T follicular helper cell (primary cell): Measurements from ENCODE around the gene ABHD5.

Source experiments
- DNase-seq: peaks from one replicate; pipeline ENCODE4 v3.0.0-alpha.2; 2020; ENCODE audit warnings: low read depth

Gene ABHD5

DNA sequence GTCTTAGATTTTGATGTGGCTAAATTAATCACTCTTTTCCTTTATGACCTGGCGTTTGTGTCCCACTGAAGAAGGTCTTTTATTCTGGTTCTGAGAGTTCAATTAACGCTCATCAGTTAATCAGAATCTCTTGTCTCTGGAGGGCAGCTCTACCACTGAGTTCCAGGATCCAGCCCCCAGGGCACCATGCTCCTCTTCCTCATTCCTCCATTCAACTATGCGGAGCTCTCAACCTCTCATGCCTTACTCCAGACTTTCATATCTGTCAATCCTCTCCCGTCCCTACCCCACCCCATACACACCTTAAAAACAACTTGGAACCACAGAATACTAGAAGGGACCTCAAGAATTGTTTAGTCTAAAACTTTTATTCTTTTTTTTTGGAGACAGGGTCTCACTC is 4.8 kb upstream of the ABHD5 start:
- no peak for DNase-seq

DNA sequence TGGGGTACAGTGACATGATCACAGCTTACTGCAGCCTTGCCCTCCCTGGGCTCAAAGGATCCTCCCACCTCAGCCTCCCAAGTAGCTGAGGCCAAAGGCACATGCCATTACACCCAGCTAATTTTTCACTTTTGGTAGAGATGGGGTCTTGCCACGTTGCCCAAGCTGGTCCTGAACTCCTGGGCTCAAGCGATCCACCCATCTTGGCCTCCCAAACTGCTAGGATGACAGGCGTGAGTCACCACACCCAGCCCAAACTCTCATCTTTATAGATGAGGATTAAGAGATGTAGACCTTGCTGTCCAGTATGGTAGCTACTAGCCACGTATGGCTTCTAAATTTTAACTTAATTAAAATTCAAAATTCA is 4.4 kb upstream of the ABHD5 start:
- DNase-seq = no peak

DNA sequence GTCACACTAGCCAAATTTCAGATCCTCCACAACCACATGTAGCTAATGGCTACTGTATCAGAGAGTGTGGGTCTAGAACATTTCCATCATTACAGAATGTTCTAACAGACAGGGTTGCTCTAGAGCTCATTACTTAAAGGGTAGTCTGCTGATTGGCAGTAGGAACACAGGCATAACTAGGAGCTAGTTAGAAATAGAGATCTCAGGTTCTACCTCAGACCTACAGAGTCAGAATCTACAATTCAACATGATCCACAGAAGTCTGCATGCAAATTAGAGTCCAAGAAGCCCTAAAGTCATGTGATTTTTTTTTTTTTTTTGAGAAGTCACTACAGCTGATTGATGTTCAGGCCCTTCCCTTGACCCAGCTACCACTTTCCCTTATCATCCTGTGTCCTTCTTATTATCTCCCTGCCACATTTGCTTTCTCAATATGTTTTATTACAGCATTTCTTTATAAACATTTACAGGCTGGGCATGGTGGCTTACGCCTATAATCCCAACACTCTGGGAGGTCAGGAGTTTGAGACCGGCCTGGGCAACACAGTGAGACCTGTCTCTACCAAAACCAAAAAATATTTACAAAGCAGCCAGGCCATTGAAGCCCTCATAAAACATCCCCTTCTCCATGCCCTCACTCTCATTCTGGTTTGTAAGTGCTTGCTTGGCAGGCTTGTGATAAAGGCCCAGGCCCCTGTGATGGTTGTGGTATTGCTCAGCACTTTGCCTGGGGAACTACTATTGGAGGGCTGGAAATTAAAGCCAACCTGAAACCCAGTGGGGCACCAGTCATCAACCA is 3.8 kb upstream of the ABHD5 start:
- no peak for DNase-seq

DNA sequence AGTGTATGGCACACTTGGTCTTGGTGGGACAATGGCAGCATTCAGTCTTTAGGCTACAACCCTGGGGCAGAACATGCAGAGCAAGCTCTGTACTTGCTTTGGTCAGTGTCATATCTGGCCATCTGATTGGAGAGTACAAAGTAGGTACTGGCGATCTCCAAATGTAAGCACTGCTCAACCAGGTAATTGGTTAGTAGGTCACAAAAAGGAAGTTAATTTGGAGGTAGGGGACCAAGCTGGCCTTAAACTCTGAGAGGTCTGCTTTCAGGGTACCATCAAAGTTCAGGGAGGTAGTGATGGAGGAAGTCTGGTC is 3.3 kb upstream of the ABHD5 start:
- DNase-seq = no peak

DNA sequence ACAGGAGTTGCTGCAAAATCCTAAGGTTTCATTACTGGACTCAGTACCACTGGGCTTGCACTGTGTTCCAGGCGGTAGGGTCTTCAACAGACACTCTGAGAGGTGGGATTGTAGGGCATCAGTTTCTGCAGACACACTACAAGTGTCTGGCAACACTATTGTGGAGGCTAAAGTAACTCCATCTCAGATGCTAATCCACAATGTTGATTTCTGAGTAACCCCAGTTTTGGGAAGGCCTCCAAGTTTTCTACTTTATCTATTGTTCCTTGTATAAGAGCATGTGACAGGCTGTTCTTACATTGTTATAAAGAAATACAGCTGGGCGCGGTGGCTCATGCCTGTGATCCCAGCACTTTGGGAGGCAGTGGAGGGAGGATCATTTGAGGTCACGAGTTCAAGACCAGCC is 2.5 kb upstream of the ABHD5 start:
- DNase-seq = no peak

DNA sequence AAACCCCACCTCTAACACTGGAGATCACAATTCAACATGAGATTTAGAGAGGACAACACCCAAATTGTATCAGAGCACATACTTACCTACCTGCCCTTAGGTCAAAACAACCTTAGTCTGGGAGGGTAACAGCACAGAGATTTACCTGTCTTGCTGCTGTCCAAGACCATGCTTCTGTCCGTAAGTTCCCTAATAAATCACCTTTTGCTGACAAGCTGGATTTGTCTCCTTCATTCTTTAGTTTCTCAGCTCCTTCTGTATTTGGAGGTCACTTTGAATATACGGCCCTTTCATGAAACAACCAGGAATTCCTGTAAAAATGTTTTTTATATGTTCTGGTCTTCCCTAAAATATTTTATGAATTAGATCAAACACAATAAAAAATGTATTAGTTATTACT is 1.6 kb upstream of the ABHD5 start:
- DNase-seq = no peak

DNA sequence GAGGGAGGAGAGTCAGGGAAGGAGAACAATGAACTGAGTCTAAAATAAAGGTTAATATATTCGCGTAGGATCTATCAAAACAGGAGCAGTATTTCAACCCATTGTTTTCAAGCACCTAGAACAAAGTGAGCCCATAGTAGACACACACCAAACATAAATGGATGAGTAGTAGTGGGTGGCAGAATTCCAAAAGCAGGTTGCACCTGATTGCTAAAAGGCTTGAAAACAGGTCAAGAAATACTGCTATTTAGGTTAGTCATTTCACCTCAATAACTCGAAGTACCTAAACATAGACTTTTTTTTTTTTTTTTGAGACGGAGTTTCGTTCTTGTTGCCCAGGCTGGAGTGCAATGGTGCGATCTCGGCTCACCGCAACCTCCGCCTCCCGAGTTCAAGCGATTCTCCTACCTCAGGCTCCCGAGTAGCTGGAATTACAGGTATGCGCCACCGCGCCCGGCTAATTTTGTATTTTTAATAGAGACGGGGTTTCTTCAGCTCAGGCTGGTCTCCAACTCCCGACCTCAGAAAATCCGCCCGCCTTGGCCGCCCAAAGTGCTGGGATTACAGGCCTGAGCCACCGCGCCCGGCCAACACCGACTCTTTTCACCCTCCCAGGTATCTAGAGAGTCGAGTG is 855 bp upstream of the ABHD5 start:
- DNase-seq = no peak

DNA sequence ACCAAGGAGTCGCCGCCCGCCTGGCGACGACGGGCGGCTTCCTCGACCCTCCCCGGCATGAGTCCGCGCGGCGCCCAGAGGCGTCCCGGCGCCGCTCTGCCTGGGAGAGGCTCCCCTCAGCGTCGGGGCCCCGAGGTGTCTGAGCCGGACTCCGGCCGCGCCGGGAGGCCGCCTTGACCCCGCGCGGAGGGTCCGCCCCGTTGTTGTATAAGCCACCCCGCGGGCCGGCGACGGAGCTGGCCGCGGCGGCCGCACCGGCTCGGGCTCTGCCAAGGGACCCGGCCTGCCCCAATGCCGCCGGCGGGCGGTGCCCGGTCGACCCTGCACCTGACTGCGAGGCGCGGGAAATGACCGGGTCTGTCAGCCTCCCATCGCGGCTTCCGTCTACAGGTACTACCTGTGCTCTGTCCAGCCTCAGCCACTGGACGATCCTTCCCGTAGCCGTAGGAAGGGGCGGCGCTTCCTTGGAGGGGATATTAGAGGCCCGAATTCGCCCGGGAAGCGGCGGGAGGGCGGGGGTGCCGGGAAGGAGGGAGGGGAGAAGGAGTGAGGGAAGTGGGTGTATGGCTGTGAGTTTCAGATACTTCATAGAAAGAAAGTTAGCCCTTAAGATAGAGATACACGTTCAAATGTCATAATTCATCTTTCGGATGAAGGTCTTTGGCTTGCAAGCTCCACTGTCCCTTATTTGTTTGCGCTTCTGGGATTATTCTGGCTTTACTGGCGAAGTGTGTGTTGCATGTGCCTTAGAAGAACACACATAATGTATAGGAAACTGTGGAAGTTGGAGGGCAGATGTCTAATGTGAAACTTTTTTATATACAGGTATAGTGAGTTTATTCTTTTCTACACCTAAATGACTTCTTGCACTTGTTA is 620 bp downstream of the ABHD5 start:
- DNase-seq = peak; percentile 8

DNA sequence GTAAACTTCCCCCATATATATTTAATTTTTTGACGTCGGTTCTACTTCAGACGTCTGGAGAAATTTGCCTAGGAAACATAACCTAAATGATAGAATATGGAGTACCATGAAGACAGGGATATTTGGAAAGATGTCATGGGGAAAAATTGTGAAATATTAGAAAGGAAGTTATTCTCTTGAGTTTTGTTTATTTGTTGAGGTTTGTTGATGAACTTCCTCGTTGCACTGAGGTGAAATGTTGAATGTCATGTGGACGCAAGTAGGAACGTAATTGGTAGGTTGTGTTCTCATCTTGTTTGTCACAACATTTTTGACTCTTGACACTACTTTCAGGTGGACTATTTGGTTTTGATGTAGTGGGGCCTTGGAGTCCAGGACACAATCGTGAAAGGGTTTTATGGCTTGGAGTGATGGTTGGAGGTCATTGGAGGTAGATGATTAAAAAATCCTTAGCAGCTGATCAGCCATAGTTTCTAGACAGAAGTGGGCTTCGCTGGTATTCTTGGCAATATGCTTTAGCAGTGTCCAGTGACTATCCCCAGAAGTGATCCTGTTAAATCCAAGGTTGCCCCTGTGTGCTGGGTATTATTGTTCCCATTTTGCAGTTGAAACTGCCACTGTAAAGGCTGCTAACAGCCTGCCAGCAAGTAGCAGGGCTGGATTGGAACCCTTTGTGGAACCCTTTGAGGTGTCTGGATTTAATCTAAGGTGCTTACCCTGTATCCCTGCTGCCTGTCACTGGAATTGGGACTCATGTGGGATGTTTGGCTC is 1.5 kb downstream of the ABHD5 start:
- DNase-seq = no peak

DNA sequence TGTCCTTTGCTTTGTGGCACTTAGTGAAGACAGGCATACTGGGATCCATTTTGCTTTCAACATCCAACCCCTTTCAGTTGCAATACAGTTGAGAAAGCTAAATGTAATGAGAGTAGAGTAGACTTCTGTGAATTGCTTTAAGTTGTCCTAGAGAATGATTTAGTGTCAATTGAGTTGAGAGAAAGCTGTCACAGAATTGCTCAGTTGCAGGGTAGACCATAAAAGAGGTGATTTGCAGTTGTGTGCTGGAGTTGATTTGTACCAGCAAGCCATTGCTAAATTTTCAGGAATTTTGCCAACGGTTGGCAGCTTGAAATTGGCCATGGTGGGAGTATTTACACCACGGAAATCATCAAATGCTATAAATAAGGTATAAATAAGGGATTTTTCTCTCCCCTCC is 2.2 kb downstream of the ABHD5 start:
- no peak for DNase-seq

DNA sequence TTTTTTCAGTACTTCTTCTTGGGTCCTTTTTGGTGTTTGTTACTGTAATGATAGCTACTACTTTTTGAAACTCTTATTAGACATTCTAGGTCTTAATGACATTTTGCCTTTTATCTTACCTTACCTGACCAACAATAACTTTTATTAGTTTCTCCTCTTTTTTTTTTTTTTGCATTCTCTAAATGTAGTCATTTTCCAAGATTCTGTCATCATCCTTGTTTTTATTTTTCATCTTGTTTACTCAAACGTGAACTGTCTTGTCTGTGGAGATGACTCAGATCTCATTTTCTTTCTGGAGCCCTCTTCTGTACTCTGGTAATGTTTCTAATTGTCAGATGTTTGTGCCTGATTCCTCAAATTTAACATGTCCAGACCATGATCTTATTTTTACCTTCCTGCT is 2.9 kb downstream of the ABHD5 start:
- DNase-seq = no peak

DNA sequence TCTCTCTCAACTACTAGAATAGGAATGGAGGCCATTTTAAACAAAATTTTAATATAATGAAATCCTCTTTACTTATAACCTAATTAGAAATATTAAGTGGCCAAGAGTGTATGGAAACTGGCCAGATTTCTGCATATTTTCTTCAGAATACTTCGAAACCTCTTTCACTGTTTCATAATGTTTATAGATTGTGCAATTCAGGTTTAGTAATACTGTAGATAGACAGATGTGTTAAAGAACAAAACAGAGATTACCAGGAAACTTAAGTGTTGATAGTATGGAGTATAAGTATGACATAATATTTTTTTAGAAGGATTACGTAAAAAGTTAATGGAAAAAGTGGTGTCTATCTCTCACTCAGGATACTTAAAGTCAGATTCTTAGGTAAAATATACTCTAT is 4.7 kb downstream of the ABHD5 start:
- DNase-seq = no peak

DNA sequence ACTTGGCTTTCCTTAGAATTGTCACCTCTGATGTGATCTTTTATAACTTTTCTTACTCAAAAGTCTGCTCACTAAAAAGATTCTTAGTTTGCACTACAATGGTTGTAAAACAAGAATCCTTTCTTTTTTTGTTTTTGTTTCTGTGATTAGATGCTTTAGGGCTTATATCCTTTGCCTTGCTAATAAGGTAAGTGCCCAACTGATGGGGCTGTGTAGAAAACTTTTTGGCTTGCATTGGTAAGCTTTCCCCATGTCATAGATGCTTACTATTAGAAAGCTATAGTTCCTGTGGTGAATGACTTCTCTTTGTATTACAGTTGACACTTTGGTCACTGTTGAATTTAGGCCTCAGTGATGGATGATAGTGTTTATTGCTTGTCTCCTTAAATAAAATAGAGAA is 5.1 kb downstream of the ABHD5 start:
- no peak for DNase-seq

DNA sequence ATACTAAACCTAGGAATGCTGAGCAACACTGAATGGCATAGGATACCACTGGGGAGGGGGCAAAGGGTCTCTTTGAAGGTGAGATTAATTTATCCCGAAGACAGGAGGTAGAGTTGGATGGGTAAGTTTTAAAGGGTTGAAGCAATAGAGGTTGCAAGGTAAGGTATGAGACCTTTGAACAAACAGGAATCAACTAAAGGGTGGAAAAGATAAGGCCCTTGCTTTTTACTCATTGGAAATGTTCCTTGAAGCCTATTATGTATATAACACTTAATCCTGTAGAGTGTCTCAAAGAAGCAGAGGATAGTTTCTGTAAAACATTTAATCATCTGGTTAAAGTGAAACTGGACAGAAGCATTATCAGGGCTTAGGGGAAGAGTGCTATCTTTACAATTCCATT is 5.7 kb downstream of the ABHD5 start:
- no peak for DNase-seq

DNA sequence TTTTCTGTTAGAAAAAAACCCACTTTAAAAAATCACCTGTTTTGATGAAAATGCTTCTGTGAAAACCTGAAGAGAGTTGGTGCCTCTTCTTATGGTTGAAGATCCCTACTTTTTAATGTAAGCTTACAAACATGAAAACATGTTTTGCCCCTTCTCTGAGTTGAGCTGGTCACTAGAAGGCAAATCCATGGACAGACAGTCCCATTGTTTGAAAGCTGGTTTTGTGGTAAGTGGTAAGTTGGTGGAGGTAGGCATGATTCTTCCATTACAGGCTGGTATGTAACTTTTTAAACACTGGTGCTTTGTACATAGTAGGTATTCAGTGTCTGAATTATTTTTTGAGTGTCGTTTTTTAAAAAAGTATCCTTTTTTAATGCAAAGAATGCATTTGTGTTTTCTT is 6.1 kb downstream of the ABHD5 start:
- no peak for DNase-seq

DNA sequence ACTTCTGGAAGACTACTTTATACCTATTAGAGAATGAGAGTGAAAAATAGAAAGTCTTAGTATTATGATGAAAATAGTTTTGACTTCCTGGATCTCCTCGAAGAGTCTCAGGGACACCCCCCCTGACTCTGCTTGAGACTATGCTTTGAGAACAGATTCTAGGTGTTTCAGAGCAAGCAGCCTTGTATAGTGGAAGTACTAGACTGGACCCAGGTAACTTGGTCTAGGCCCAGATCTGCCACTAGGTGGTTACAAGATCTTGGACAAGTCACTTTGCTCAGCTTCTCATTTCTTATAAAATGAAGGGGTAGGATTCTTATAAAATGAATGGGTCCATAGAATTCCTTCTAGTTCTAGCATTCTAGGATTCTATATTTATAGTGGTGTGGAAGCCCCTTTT is 9.1 kb downstream of the ABHD5 start:
- no peak for DNase-seq

DNA sequence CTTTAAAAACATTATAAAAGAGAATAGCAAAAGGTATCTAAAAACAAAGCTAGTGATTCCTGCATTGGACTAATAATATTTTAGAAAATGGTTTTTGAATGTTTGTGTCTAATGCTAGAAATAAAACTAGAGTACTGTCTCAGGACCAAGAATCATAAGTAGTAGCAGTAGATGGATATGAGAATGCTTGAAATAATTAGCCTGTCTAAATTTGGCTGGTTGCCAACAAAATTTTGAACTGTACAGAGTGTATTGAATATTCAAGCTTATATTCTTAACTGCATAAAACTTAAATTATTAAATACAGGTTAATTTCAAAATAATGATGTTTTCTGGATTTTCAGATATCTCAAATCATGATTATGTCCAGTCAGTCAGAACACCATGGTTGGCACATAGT is 14.0 kb downstream of the ABHD5 start:
- no peak for DNase-seq

DNA sequence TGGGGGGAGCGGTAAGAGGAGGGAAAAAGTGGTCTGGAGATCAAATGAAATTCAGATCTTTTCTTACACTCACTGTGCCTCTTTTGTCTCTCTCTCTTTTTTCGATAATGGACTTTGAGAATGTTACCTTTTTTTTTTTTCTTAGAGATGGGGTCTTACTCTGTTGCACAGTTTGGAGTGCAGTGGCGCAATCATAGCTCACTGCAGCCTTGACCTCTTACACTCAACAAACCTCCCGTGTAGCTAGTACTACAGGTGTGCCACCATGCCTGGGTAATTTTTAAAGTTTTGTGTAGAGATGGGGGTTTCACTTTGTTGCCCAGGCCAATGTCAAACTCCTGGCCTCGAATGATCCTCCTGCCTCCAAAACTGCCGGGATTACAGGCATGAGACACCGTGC is 15.6 kb downstream of the ABHD5 start:
- no peak for DNase-seq

DNA sequence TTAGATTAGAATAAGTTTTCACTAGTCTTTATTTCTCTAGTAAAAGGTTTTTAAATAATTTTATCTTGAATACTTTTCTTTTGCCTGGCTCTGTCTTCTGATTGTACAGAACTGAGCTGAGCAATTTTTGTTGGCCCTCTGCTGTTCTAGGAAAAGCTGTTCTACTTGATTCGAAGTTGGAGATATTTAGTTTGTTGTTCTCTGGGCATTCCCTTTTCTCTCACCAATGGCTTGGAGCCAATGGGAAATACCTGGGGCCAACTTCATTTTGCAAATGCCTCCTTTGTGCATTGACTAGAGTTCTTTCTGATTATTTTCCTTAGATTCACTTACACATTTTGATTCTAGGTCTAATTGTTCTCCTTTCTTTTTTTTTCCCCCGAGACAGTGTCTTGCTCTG is 16.5 kb downstream of the ABHD5 start:
- DNase-seq = no peak

DNA sequence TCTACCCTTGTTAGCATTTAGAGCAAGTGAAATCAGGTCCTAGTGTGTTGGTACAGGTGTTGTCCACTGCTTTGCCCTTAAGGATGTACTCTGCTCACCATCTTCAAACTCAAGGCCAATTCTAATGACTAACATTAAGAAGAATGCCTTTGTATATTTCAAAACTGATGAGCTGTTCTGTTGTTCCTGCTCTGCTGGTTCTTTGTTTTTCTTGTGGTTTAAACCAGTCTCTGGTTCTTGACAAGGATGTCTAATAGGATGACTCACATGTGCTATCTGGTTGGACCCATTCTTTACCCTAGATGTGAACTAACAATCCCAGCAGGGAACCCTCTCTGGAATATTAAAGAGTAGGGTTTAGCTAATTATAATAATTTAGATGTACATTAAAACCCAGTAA is 17.3 kb downstream of the ABHD5 start:
- no peak for DNase-seq

DNA sequence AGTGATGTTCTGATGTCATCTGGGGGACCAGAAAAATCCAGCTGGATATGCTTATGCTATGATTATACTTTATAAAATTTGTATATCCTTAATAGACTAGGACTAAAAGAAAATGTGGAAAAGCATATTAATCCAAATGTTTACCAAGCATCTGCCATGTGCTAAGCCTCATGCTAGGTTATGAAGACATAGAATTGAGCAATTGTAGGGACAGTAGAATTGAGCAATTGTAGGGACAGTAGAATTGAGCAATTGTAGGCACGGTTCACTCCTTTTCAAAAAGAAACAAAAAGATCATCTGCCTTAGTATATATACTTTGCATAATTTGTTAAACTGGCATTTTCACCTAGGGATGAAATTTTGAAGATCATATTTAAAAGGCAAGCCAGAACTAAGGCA is 18.3 kb downstream of the ABHD5 start:
- DNase-seq = no peak

DNA sequence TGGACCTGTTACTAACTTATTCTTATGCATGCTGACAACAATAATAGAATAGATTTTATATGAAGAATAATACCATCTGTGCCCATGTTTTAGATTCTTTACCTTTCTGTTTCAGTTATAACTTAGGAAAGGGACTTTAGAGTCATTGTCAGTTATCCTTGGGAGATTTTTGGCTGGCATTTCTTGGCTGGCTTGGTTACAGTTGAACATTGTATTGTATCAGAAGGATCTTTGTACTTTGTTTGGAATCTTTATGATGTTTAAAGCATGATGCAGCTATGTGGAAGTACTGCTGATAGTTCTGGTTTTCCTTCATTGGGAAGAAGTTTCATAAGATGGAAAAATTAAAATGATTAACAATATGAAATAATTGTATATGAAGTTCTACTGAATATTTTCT is 19.9 kb downstream of the ABHD5 start:
- DNase-seq = no peak

DNA sequence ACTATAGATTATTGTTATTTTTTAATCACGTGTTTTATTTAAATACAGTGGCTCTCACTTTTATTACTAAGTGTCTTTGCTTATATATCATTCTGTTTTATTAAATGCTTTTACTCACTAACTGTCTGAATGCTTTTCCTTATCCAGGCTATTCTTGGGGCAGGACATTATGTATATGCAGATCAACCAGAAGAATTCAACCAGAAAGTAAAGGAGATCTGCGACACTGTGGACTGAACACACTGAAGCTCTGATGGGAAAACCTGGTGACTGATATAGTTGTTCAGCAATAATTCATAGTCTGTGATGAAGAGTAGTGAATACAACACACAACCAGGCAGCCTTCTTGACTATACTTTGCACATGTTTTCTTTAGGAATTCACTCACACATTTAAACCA is 27.6 kb downstream of the ABHD5 start:
- no peak for DNase-seq
